ENCODE measurements around the gene CHRNA9.

DNA sequence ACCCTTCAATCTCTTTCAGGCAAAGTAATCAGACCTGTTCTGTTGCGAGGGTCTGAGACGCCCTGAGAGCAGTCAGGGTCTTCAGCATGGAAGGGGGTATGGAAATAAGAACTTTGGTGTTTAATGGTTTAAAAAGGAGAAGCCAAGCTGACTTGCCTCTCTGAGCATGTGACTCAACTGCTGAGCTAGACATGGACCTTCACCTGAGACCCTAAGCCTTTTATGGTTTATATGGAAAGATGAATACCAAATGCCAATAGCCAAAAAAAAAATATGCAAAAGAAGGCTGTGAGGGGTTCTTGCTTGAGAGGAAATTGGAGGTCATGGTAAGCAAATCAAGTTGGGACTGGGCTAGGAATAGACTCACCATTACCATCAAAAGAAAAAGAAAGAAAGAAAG is 30.6 kb downstream of the CHRNA9 start:
- no peak for TF ChIP-seq CTCF (IDR thresholded peaks at IDR 0.05)
- no peak for TF ChIP-seq POLR2A (IDR thresholded peaks at IDR 0.05)

All from adrenal gland (tissue), 5 donors.